CD4-positive, alpha-beta T cell treated with Interleukin-4 for 1 hour (primary cell): ENCODE data around the gene FAM240B.

ENCODE experiments used
- DNase-seq, 2 donors: peaks; one replicate each; pipeline ENCODE4 v3.0.0-alpha.2; 2020 to 2022

FAM240B gene

DNA sequence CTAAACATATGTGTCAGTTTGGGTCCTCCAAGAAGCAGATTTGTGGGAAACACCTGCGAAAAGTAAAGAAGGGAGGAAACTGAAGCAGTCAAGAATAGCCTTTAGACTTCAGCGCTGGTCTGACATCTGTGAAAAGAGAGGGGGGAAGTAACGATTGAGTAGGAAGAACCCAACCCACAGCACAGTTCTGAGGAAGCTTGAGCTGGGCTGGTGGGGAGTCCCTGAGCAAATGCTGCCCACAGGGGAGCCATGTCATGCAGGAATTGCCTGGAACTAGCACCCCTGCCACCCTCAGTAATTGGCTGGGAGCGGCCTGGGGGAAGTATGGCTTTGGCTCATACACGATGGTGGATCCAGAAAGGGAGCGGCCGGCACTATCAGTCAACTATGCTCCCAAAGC lies 20.6 kb downstream of the FAM240B start:
- no peak for DNase-seq

- no peak for DNase-seq
Observed at GRCh38 chr9:38697776-38698300, 22.1 kb downstream of the FAM240B start.

- DNase-seq, result no peak
Observed at GRCh38 chr9:38696999-38697398, 22.9 kb downstream of the FAM240B start.

GRCh38 chr9:38694676-38695075 lies 25.3 kb downstream of the FAM240B start:
- no peak for DNase-seq

DNA sequence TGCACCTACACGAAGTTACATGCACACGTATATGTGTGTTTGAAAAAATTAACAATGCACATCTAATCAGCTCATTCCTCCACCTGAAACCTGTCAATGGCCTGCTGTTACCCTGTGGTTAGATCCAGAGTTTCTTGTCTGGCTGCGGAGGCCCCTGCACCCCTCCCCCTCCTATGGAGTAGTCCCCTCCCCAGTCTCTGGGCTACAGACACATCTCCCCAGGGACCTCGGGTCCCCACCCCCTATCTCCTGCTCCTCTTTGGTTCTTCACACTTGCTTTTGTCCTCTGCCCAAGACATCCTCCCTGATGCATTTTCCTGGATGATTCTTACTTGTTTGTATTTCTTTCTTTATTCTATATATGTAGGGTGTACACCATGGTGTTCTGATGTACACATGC lies 27.2 kb downstream of the FAM240B start:
- DNase-seq, result no peak

- no peak for DNase-seq
Observed at GRCh38 chr9:38690574-38690973, 29.4 kb downstream of the FAM240B start.

- DNase-seq, result no peak
Observed at GRCh38 chr9:38689678-38690077, 30.3 kb downstream of the FAM240B start.

DNA sequence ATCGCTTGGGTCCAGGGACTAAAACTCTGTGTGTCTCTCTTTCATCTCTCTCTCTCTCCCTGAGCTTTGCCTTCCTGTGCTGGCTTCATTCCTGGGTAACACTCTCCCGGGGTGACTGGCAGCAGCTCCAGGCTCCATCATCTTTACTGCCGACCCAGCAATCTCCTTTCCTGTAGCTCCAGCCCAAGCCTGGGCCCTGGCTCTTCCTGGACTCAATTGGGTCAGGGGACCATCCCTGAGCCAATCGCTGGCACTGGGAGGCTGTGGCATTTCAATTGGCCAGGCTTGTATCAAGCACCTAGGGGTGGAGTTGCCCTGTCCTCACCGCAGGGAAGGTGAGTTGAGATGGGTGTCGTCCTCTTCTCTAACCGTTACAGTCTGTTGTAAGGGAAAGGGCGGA lies 31.9 kb downstream of the FAM240B start:
- DNase-seq, result no peak

DNA sequence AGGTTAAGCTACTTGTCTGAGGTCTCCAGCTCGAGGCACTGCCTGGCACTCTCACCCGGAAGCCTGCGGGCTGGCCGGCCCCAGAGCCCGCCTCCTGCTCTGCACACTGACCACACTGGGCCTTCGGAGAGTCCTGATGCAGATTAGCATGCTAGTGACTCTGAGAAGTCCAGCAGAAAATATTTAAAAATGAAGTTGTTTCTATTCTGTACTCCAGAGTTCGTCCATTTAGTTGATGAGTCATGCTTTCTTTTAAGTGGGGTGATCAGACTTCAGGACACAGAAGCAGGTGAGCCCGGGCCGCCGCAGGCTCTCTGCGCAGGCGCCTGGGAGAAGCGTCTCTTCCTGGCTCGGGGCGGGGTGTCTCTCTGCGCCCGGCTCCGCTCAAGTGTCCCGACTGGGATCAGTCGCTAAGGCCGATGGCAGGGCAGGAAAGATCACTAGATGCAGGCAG lies 32.5 kb downstream of the FAM240B start:
- peak in 1 of 2 donors; percentile 10 for DNase-seq

DNA sequence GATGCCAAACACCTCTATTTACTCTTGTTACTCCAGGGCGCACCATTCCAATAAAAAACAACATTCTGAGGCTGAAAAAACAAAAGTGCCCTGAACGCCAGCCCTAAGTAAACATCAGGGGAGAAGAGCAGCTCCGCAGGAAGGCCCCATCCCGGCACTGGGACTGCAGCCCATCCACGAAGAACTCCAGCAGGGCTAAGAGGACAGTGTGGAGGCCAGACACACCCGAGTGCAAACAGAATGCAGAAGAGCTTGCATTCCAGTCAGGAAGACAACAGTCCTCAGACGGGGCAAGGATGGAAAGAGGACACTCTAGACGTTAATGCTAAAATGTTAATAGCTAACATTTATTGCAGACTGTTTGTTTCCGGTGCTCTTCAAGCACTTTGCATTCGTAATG lies 33.0 kb downstream of the FAM240B start:
- DNase-seq, result no peak

DNA sequence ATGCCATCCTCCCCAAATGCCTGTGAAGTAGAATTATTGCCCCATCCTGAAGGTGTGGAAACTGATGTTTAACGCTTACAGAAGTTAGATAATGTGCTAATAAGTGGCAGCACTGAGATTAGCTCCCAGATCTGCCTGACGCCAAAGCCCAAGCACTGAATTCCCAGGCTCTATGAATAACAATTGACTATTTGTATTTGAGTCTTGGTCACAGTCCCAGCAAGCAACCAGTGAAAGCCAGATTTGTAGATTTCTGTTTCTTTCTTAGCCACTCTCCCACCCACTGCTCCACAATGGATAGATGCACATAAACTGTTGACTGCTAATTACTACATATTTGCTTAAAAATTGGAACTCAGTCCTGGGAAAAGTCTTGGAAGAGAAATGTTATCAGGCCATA lies 34.4 kb downstream of the FAM240B start:
- no peak for DNase-seq

DNA sequence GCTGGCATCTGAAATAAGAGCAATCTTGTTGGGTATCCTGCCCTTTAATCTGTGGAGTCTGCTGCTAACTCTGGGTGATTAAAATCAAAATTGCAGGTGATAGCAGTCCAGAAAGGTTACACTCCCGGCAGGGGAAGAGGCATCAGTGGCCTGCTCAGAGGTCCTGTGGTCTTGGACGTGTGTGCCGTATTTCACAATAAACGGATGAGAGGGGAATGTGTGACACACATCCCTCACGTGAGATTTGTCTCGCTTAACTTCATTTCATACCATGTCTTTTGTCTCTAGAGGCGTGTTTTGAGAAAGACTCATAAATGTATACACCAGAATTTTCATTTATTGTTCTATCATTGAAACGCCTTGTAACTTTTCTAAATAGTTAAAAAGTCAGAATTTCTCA lies 36.6 kb downstream of the FAM240B start:
- no peak for DNase-seq

DNA sequence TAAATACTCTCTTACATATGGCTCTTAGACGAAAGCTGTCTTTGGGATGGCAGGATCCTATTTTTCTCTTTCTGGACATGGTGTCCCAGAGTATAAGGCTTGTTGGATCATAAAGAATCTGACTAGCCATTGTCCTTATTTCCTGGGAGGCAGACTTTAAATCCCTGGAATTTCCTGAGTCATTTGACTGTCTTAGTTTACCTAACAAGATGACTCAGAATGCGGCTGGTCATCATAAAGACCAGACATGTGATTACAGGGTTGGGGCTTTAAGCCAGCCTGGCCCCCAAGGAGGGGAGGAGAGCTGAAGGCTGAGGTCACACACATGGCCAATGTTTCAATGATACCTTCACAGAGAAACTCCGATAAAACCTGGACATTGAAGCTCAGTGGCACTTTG lies 37.2 kb downstream of the FAM240B start:
- DNase-seq, result no peak

DNA sequence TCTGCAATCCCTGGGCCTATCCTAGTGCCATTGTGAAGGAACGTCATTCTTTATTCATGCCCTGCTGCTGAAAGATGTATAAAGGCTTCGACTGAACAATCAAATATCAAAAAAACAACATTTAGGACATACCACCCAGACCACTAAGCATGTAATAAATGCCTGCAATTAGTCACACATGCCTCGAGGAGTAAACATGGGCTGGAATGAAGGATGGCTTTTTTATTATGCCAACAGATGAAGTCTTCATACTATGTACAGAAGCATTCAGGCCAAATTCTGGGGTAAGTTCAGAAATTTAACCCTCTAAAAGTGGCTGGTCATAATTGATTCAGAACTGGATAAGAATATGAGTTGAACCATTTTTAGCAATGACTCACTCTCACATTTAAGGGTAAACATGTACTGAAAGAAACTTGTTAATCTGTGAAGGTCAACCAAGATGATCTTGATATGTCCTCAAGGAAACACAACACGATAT lies 38.1 kb downstream of the FAM240B start:
- no peak for DNase-seq

- DNase-seq, result no peak
Observed at GRCh38 chr9:38680837-38681445, 39.0 kb downstream of the FAM240B start.

- DNase-seq, result no peak
Observed at GRCh38 chr9:38677660-38678303, 42.2 kb downstream of the FAM240B start.

- DNase-seq, result no peak
Observed at GRCh38 chr9:38675831-38676230, 44.1 kb downstream of the FAM240B start.

DNA sequence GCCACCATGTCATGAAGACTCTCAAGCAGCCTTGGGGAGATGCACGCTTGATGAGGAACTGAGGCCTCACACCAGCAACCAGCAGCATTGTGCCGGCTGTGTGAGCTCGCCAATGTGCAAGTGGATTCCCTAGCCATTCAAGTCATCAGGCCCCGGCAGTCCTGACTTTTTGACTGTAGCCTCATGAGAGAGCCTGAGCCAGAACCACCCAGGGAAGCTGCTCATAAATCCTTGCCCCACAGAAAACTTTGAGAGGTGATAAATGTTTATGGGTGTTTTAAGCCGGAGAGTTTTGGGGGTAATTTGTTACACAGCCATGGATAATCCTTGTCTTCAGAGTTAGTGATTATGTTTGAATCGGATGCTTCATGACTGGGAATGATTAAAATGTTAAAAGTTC lies 44.7 kb downstream of the FAM240B start:
- DNase-seq, result no peak

- DNase-seq, result no peak
Observed at GRCh38 chr9:38673399-38674193, 46.3 kb downstream of the FAM240B start.

DNA sequence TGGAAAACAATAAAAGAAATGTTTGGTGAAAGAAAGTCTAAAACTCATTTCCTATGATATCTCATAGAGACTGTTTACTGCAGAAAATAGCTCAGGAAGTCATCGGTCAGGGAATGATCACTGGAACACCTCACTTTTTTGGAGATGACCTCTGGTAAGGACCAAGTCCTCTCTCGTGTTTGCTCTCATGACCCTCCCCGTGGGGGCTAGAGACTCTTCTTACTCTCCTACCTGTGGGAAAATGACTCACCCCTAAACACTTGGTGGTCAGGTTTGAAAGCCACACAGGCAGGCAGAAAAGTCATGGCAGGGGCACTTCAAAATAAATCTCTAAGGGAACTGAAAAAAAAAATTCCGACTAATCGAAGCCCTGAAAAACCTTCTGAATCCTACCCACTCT lies 48.2 kb downstream of the FAM240B start:
- no peak for DNase-seq

DNA sequence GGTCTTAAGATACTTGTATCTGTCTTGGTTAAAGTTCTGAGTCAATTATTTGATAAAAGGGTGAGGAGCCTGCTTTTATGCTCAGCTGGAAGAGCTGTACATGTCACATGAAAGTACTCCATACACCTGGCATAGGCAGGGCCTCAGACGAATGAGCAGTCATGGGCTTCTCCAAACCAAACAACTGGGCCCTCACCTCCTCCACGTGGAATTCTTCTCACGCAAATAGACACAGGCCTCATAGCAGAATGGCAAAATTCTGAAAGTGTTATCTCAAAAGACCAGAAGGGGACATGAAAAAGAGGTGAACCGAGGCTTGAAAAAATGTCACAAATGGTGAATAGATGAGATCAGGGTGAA lies 48.6 kb downstream of the FAM240B start:
- no peak for DNase-seq

- DNase-seq, result no peak
Observed at GRCh38 chr9:38670542-38671371, 49.2 kb downstream of the FAM240B start.
